H54 (cell line): ENCODE data around the gene PTPN23.

ENCODE experiments used
- DNase-seq: peaks from one replicate; pipeline ENCODE4 v3.0.0; 2011; ENCODE audit warnings: low spot score, mixed read lengths; ENCODE audit not compliant: insufficient read length
- FAIRE-seq: peaks from 3 replicates; lab custom pipeline; 2011; peaks lifted over from hg19 to GRCh38; lab: Jason Lieb, UNC
- POLR2A ChIP-seq: IDR thresholded peaks from 2 replicates; pipeline ENCODE4 v1.6.1; 2011; ENCODE audit warnings: low read depth, mild to moderate bottlenecking, low read length

The PTPN23 gene

GRCh38 chr3:47416041-47416440 is 35.2 kb downstream of the PTPN23 start:
- no peak for FAIRE-seq
- no peak for DNase-seq
- no peak for TF ChIP-seq POLR2A

GRCh38 chr3:47418167-47419082 is 37.6 kb downstream of the PTPN23 start:
- peak; percentile 48 for DNase-seq
- FAIRE-seq = no peak
- TF ChIP-seq POLR2A = no peak

- FAIRE-seq (no peak), DNase-seq (no peak)
- no peak for TF ChIP-seq POLR2A
These were observed 38.5 kb downstream of the PTPN23 start for GRCh38 chr3:47419083-47420043.

GRCh38 chr3:47420044-47420430 is 39.2 kb downstream of the PTPN23 start:
- FAIRE-seq = no peak
- no peak for DNase-seq
- TF ChIP-seq POLR2A = no peak

- FAIRE-seq = peak; percentile 15
- peak; percentile 94 for DNase-seq
- TF ChIP-seq POLR2A = no peak
These were observed 40.0 kb downstream of the PTPN23 start for GRCh38 chr3:47420511-47421484.

- DNase-seq = peak; percentile 52
These were observed 41.2 kb downstream of the PTPN23 start for GRCh38 chr3:47421741-47422649.

GRCh38 chr3:47422743-47423142 is 41.9 kb downstream of the PTPN23 start:
- no peak for DNase-seq
- no peak for FAIRE-seq
- no peak for TF ChIP-seq POLR2A

More at GRCh38 chr3:47421741-47422649, 41.2 kb downstream of the PTPN23 start:
- no peak for TF ChIP-seq POLR2A
- FAIRE-seq = no peak

- DNase-seq = no peak
- no peak for TF ChIP-seq POLR2A
- no peak for FAIRE-seq
These were observed 42.8 kb downstream of the PTPN23 start for GRCh38 chr3:47423548-47424145.

GRCh38 chr3:47424434-47425382 is 43.9 kb downstream of the PTPN23 start:
- DNase-seq (no peak), FAIRE-seq (no peak)
- TF ChIP-seq POLR2A = no peak

GRCh38 chr3:47425383-47425778 is 44.6 kb downstream of the PTPN23 start:
- DNase-seq = no peak
- TF ChIP-seq POLR2A = no peak
- no peak for FAIRE-seq

GRCh38 chr3:47425959-47426358 is 45.1 kb downstream of the PTPN23 start:
- no peak for FAIRE-seq
- TF ChIP-seq POLR2A = no peak
- DNase-seq = no peak
